GM12878 (cell line): Measurements from ENCODE around the gene LCOR. TPM values are rescaled to one million over a fixed set of nuclear protein-coding genes. Genes with fewer than 3 reads are reported as not detected.

ENCODE experiments used
- ATAC-seq: fragments of 200-7000 bp; cut with Tn5 transposase; 3 replicates; pipeline ENCODE4 v1.9.1; 2020; ENCODE audit warnings: mild to moderate bottlenecking, moderate library complexity
- BruUV-seq: library from RNA; stranded (reverse); fragments of 400-500 nt; replicated peaks from 2 replicates; lab custom pipeline; 2021; lab: Mats Ljungman, UMichigan
- CTCF ChIA-PET: fragments of 300-600 bp; sonication (Branson Sonifier 250); formaldehyde crosslinking; extraction: SDS; loops from one replicate; lab custom pipeline; 2021; ENCODE audit warnings: inconsistent platforms; lab: Yijun Ruan, JAX
- POLR2A ChIA-PET: fragments of 350-600 bp; formaldehyde crosslinking; extraction: SDS; loops from one replicate; lab custom pipeline; 2021; ENCODE audit warnings: inconsistent platforms; lab: Charles Lee
- RAD21 ChIA-PET: fragments of 300-600 bp; sonication (Branson Sonifier 250); formaldehyde crosslinking; loops from one replicate; lab custom pipeline; 2023; ENCODE audit warnings: antibody characterized with exemption; ENCODE audit not compliant: unreplicated experiment; lab: Charles Lee
- SMC1A ChIA-PET: fragments of 300-600 bp; sonication (Branson Sonifier 250); formaldehyde crosslinking; loops from one replicate; lab custom pipeline; 2023; ENCODE audit not compliant: unreplicated experiment, uncharacterized antibody; lab: Charles Lee
- DNase-seq: peaks from one replicate; pipeline ENCODE4 v3.0.0-alpha.2; 2011; ENCODE audit warnings: low read depth, low spot score
- FAIRE-seq: peaks from 3 replicates; lab custom pipeline; 2011; peaks lifted over from hg19 to GRCh38; lab: Jason Lieb, UNC
- H2AFZ ChIP-seq: 2 replicates; pipeline ENCODE4 v1.6.0; 2011; ENCODE audit warnings: low read depth, low read length, control low read depth; ENCODE audit not compliant: control insufficient read depth
- H3K27ac ChIP-seq: 2 replicates; pipeline ENCODE4 v1.5.1; 2011; ENCODE audit warnings: control low read depth; ENCODE audit not compliant: control insufficient read depth, insufficient read depth
- H3K27me3 ChIP-seq, 2 experiments: replicated peaks in 1 of 2; 2 replicates each; pipeline versions ENCODE4 v1.6.0 to v1.6.1; 2011; ENCODE audit warnings: low read length in 1 of 2; ENCODE audit not compliant: control insufficient read depth in 2 of 2, insufficient read depth in 2 of 2
- H3K36me3 ChIP-seq, 2 experiments: 2 replicates each; pipeline ENCODE4 v1.5.1; 2011; ENCODE audit warnings: low read length in 1 of 2; ENCODE audit not compliant: control insufficient read depth in 2 of 2, insufficient read depth in 2 of 2
- H3K4me1 ChIP-seq: 2 replicates; pipeline ENCODE4 v1.6.1; 2011; ENCODE audit warnings: mild to moderate bottlenecking, low read length, moderate library complexity, mixed read lengths; ENCODE audit not compliant: control insufficient read depth, insufficient read depth
- H3K4me2 ChIP-seq: 2 replicates; pipeline ENCODE4 v1.6.0; 2011; ENCODE audit warnings: control low read depth; ENCODE audit not compliant: control insufficient read depth, insufficient read depth
- H3K4me3 ChIP-seq: fragments of 200-600 bp; sonication (generic); 2 replicates; pipeline ENCODE4 v1.5.1; 2016
- H3K79me2 ChIP-seq: 2 replicates; pipeline ENCODE4 v1.6.0; 2011; ENCODE audit warnings: low read length; ENCODE audit not compliant: control insufficient read depth, insufficient read depth
- H3K9ac ChIP-seq: 2 replicates; pipeline ENCODE4 v1.8.0; 2011; ENCODE audit warnings: low read length, control low read depth, mixed read lengths; ENCODE audit not compliant: control insufficient read depth, insufficient read depth
- H3K9me3 ChIP-seq: replicated peaks from 3 replicates; pipeline ENCODE4 v1.5.1; 2011; ENCODE audit warnings: mild to moderate bottlenecking, low read length; ENCODE audit not compliant: control insufficient read depth, insufficient read depth
- H4K20me1 ChIP-seq: 2 replicates; pipeline ENCODE4 v1.6.0; 2011; ENCODE audit not compliant: control insufficient read depth, insufficient read depth
- ASH2L ChIP-seq: fragments of 300-600, 200-600 bp; sonication (generic); IDR thresholded peaks from 2 replicates; pipeline ENCODE4 v1.6.1; 2017; ENCODE audit warnings: low read depth, mild to moderate bottlenecking, borderline replicate concordance
- CTCF ChIP-seq, 3 experiments: IDR thresholded peaks in 2 of 3; conservative IDR thresholded peaks in 1 of 3; 2 replicates each; pipeline ENCODE4 v1.5.1; 2011; ENCODE audit warnings: low read depth in 3 of 3, low read length in 3 of 3, mild to moderate bottlenecking in 3 of 3, control low read depth in 2 of 3, moderate library complexity in 2 of 3, inconsistent platforms in 1 of 3, mixed read lengths in 1 of 3; ENCODE audit not compliant: control insufficient read depth in 2 of 3, insufficient read depth in 1 of 3; ENCODE audit errors: extremely low read depth in 1 of 3
- ETV6 ChIP-seq, 2 experiments: fragments of 450-650 bp in 1 of 2; IDR thresholded peaks in 1 of 2; conservative IDR thresholded peaks in 1 of 2; 2 replicates each; pipeline ENCODE4 v1.6.1; 2014; ENCODE audit warnings: antibody characterized with exemption in 1 of 2, borderline replicate concordance in 1 of 2, low read depth in 1 of 2, mild to moderate bottlenecking in 1 of 2, moderate library complexity in 1 of 2
- MYB ChIP-seq: fragments of 150-350 bp; IDR thresholded peaks from 2 replicates; pipeline ENCODE4 v1.6.1; 2014; ENCODE audit warnings: mild to moderate bottlenecking, low read depth, low read length, borderline replicate concordance
- ZBED1 ChIP-seq: IDR thresholded peaks from 2 replicates; pipeline ENCODE4 v1.6.1; 2016; ENCODE audit warnings: borderline replicate concordance
- WGBS: methylation state at CpG from one replicate; pipeline ENCODE4 v1.1.6; 2016; ENCODE audit warnings: low lambda C conversion rate; ENCODE audit not compliant: insufficient replicate concordance, insufficient coverage; ENCODE audit errors: missing lambda C conversion rate; 5-methylcytosine and 5-hydroxymethylcytosine counted together
- in situ Hi-C: fragments of 300-500 bp; cut with MboI; formaldehyde crosslinking; loops from 9 replicates; pipeline ENCODE4 v1.14.3; 2018; ENCODE audit warnings: mixed read lengths
- intact Hi-C: fragments of 100-400 bp; cut with micrococcal nuclease; formaldehyde crosslinking; loops from one replicate; pipeline ENCODE4 v1.14.2; 2022; ENCODE audit not compliant: unreplicated experiment
- polyA plus RNA-seq, 11 experiments: library from polyadenylated mRNA; depleted of rRNA in 4 of 11; unstranded in 6 of 11; stranded (reverse) in 5 of 11; fragments of >200 nt; fragmentation: Nextera tagmentation in 4 of 11; fragmentation: Illumina TruSeq in 1 of 11; extraction: Ambion mirVana in 4 of 11; extraction: Trizol in 1 of 11; gene quantifications; 1 replicate in 1 of 11; 2 replicates in 10 of 11; pipeline versions ENCODE4 v1.2.1 to v1.2.3, GENCODE V29; 2011 to 2016; ENCODE audit warnings: inconsistent platforms in 2 of 11, missing spikeins in 2 of 11, low read depth in 1 of 11
- total RNA-seq, 4 experiments: library from RNA; depleted of rRNA in 3 of 4; stranded (reverse); fragments of >200 nt in 3 of 4; fragmentation: Illumina TruSeq in 1 of 4; extraction: Trizol in 1 of 4; gene quantifications; 2 replicates each; pipeline versions ENCODE4 v1.2.1 to v1.2.3, GENCODE V29; 2013 to 2021

Gene LCOR
- total and polyA plus RNA-seq, 10 of the 15 experiments (the other 5 are each of a cell fraction or from before 2014, with no cell fraction given): 1.6 to 22.0 (median 13.2) TPM

- CTCF ChIA-PET: interaction anchor here (1.0 to 6.2 kb wide), 4 partner anchors 12 to 41 kb away, joined by 3 to 45 read pairs (median 5); no protein-coding TSS in a partner anchor
- FAIRE-seq (no peak), ATAC-seq (no peak), DNase-seq (no peak)
- RAD21 ChIA-PET: interaction anchor here (1.4 kb wide), 1 partner anchor 12 kb away, joined by 3 read pairs; no protein-coding TSS in a partner anchor
- in situ Hi-C loops: no loop called here
- Histone ChIP-seq H4K20me1 (no peaks in the 10 kb centered on the region), H3K36me3 (no peaks in the 10 kb centered on the region), H3K27ac (no peak overlapping the region), H3K9ac (no peak overlapping the region), H3K4me3 (no peak overlapping the region), H3K4me2 (no peak overlapping the region), H2AFZ (no peak overlapping the region), H3K79me2 (no peaks in the 10 kb centered on the region), H3K9me3 (no peaks in the 10 kb centered on the region), H3K4me1 (peaks cover 19% of the 10 kb centered on the region), H3K27me3 (no peaks in the 10 kb centered on the region)
- intact Hi-C loops: no loop called here
- no TSS peak for BruUV-seq
- TF ChIP-seq MYB (no peak), CTCF (IDR thresholded peaks at IDR 0.05 in 2 of 3, conservative IDR thresholded peaks at IDR 0.05 in 1 of 3; ENCODE audit: control insufficient read depth in 2 of 3, extremely low read depth in 1 of 3, insufficient read depth in 1 of 3, low read depth in 3 of 3, low read length in 3 of 3) (0 out of 6 replicates have a peak, but pooled peaks of 1 of the 3 experiments have one; percentile 3), ZBED1 (no peak), ETV6 (conservative IDR thresholded peaks at IDR 0.05 in 1 of 2, IDR thresholded peaks at IDR 0.05 in 1 of 2; ENCODE audit: borderline replicate concordance in 1 of 2, low read depth in 1 of 2) (no peak), ASH2L (no peak)
- POLR2A ChIA-PET: interaction anchor here (1.6 kb wide), 1 partner anchor 12 kb away, joined by 4 read pairs; no protein-coding TSS in a partner anchor
- 98% methylated on average over 4 of the region's 4 CpGs for WGBS
- SMC1A ChIA-PET: interaction anchor here (1.0 to 5.3 kb wide), 7 partner anchors 8 to 136 kb away, joined by 3 to 41 read pairs (median 4); no protein-coding TSS in a partner anchor
Measured at GRCh38 chr10:96995851-96996250, 163.8 kb downstream of the LCOR start.
